Measurements from ENCODE around the gene MTMR2.

DNA sequence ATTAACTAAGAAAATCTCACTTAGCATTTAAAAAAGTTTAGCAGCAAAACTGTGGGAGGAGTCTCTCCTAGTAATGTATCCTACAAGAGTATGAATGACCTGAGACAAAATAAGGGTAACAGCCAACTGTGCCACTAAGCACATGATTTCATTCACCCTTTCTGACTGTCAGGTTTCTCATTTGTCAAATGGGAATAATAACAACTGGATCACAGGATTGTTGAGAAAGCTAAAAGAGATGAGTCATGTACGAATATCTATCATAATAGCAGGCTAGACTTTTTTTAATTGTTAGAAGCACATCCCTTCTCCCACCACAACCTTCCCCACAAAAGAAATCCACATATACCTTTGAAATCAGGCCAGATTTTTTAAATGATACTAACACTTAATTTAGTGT, 39.5 kb downstream of the MTMR2 start:
- no peak for TF ChIP-seq EZH2 (IDR thresholded peaks at IDR 0.05; ENCODE audit: borderline replicate concordance, insufficient read depth, low read length, poor library complexity, severe bottlenecking)
- TF ChIP-seq, protein P1, sequence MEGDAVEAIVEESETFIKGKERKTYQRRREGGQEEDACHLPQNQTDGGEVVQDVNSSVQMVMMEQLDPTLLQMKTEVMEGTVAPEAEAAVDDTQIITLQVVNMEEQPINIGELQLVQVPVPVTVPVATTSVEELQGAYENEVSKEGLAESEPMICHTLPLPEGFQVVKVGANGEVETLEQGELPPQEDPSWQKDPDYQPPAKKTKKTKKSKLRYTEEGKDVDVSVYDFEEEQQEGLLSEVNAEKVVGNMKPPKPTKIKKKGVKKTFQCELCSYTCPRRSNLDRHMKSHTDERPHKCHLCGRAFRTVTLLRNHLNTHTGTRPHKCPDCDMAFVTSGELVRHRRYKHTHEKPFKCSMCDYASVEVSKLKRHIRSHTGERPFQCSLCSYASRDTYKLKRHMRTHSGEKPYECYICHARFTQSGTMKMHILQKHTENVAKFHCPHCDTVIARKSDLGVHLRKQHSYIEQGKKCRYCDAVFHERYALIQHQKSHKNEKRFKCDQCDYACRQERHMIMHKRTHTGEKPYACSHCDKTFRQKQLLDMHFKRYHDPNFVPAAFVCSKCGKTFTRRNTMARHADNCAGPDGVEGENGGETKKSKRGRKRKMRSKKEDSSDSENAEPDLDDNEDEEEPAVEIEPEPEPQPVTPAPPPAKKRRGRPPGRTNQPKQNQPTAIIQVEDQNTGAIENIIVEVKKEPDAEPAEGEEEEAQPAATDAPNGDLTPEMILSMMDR (IDR thresholded peaks at IDR 0.05; ENCODE audit: poor library complexity, severe bottlenecking) = no peak
- TF ChIP-seq, protein P2, sequence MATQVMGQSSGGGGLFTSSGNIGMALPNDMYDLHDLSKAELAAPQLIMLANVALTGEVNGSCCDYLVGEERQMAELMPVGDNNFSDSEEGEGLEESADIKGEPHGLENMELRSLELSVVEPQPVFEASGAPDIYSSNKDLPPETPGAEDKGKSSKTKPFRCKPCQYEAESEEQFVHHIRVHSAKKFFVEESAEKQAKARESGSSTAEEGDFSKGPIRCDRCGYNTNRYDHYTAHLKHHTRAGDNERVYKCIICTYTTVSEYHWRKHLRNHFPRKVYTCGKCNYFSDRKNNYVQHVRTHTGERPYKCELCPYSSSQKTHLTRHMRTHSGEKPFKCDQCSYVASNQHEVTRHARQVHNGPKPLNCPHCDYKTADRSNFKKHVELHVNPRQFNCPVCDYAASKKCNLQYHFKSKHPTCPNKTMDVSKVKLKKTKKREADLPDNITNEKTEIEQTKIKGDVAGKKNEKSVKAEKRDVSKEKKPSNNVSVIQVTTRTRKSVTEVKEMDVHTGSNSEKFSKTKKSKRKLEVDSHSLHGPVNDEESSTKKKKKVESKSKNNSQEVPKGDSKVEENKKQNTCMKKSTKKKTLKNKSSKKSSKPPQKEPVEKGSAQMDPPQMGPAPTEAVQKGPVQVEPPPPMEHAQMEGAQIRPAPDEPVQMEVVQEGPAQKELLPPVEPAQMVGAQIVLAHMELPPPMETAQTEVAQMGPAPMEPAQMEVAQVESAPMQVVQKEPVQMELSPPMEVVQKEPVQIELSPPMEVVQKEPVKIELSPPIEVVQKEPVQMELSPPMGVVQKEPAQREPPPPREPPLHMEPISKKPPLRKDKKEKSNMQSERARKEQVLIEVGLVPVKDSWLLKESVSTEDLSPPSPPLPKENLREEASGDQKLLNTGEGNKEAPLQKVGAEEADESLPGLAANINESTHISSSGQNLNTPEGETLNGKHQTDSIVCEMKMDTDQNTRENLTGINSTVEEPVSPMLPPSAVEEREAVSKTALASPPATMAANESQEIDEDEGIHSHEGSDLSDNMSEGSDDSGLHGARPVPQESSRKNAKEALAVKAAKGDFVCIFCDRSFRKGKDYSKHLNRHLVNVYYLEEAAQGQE (IDR thresholded peaks at IDR 0.05; ENCODE audit: borderline replicate concordance) = no peak
- TF ChIP-seq RAD21 (conservative IDR thresholded peaks at IDR 0.05) = no peak
- TF ChIP-seq MXI1 (conservative IDR thresholded peaks at IDR 0.05; ENCODE audit: poor library complexity, severe bottlenecking) = no peak
